OCI-LY7 (cell line): ENCODE data around the gene DDX51. TPM values are rescaled to one million over a fixed set of nuclear protein-coding genes. Genes with fewer than 3 reads are reported as not detected.

Experiments
- BruUV-seq: library from RNA; stranded (reverse); fragments of 400-500 nt; replicated peaks from 2 replicates; lab custom pipeline; 2021; lab: Mats Ljungman, UMichigan
- CTCF ChIA-PET: fragments of 300-600 bp; sonication (Branson Sonifier 250); formaldehyde crosslinking; loops from one replicate; lab custom pipeline; 2022; ENCODE audit warnings: antibody characterized with exemption; ENCODE audit not compliant: unreplicated experiment; lab: Charles Lee
- POLR2A ChIA-PET: fragments of 300-600 bp; sonication (Branson Sonifier 250); formaldehyde crosslinking; loops from one replicate; lab custom pipeline; 2022; ENCODE audit warnings: antibody characterized with exemption; lab: Charles Lee
- DNase-seq: peaks from one replicate; pipeline ENCODE4 v3.0.0-alpha.2; 2015; ENCODE audit warnings: low spot score
- H2AFZ ChIP-seq: fragments of 200-600 bp; sonication (generic), shearing (Covaris generic); 2 replicates; pipeline ENCODE4 v1.6.1; 2014; ENCODE audit warnings: mild to moderate bottlenecking, antibody characterized with exemption, low read length, moderate library complexity
- H3K27ac ChIP-seq: fragments of 200-600 bp; sonication (generic); 2 replicates; pipeline ENCODE4 v1.5.1; 2014; ENCODE audit warnings: mixed run types, low read depth, mild to moderate bottlenecking, moderate library complexity, low read length, inconsistent platforms; ENCODE audit not compliant: poor library complexity, severe bottlenecking
- H3K36me3 ChIP-seq: fragments of 200-600 bp; sonication (generic); 2 replicates; pipeline ENCODE4 v1.6.1; 2014; ENCODE audit warnings: mild to moderate bottlenecking, antibody characterized with exemption, low read length, moderate library complexity, mixed read lengths; ENCODE audit not compliant: insufficient read depth
- H3K4me1 ChIP-seq: fragments of 200-600 bp; sonication (generic); 2 replicates; pipeline ENCODE4 v1.5.1; 2014; ENCODE audit warnings: mild to moderate bottlenecking, low read length; ENCODE audit not compliant: insufficient read depth, poor library complexity, severe bottlenecking
- H3K4me2 ChIP-seq: fragments of 200-600 bp; sonication (generic); 2 replicates; pipeline ENCODE4 v1.6.1; 2014; ENCODE audit warnings: mild to moderate bottlenecking, low read length
- H3K4me3 ChIP-seq: fragments of 200-600 bp; sonication (generic); 2 replicates; pipeline ENCODE4 v1.5.1; 2014; ENCODE audit warnings: mild to moderate bottlenecking, low read depth, low read length; ENCODE audit not compliant: poor library complexity, severe bottlenecking
- H3K79me2 ChIP-seq: fragments of 200-600 bp; sonication (generic); 2 replicates; pipeline ENCODE4 v1.6.1; 2016; ENCODE audit warnings: low read depth, mild to moderate bottlenecking, low read length, moderate library complexity, mixed read lengths; ENCODE audit not compliant: insufficient read depth
- H3K9me2 ChIP-seq: fragments of 200-600 bp; sonication (generic); 2 replicates; pipeline ENCODE4 v1.6.1; 2016; ENCODE audit warnings: mild to moderate bottlenecking, low read length, mixed read lengths; ENCODE audit not compliant: insufficient read depth
- H3K9me3 ChIP-seq: fragments of 200-600 bp; sonication (generic); 2 replicates; pipeline ENCODE4 v1.6.1; 2014; ENCODE audit warnings: mild to moderate bottlenecking, mixed run types, low read length, mixed read lengths
- H4K20me1 ChIP-seq: fragments of 200-600 bp; sonication (generic); 2 replicates; pipeline ENCODE4 v1.6.1; 2014; ENCODE audit warnings: mild to moderate bottlenecking, antibody characterized with exemption, low read length, moderate library complexity, mixed read lengths; ENCODE audit not compliant: insufficient read depth
- CTCF ChIP-seq: fragments of 200-600 bp; sonication (generic); conservative IDR thresholded peaks from 2 replicates; pipeline ENCODE4 v1.5.1; 2014; ENCODE audit warnings: mild to moderate bottlenecking, antibody characterized with exemption, low read length, moderate library complexity, mixed read lengths
- EZH2phosphoT487 ChIP-seq: fragments of 200-600 bp; sonication (generic); IDR thresholded peaks from 2 replicates; pipeline ENCODE4 v1.6.1; 2018; ENCODE audit warnings: low read depth, borderline replicate concordance, mild to moderate bottlenecking, mixed run types, antibody characterized with exemption, low read length, moderate library complexity, mixed read lengths
- intact Hi-C: fragments of 100-400 bp; cut with micrococcal nuclease; formaldehyde crosslinking; loops from one replicate; pipeline ENCODE4 v1.10.0; 2022; ENCODE audit not compliant: unreplicated experiment
- total RNA-seq, 2 experiments: library from RNA; depleted of rRNA in 1 of 2; stranded (reverse); fragments of >200 nt in 1 of 2; shearing (Covaris generic) in 1 of 2; gene quantifications; 2 replicates each; pipeline ENCODE4 v1.2.3, GENCODE V29; 2014 to 2022

Gene DDX51
- total RNA-seq, 2 experiments from 2014 or later, result 47.1 to 63.1 TPM

GRCh38 chr12:132147423-132148367, 3.6 kb upstream of the DDX51 start:
- ChIA-PET CTCF (no interaction called here), POLR2A (no interaction called here)
- TF ChIP-seq EZH2phosphoT487 (no peak), CTCF (no peak)
- Histone ChIP-seq H3K4me1 (peaks cover 13% of the 10 kb centered on the region), H3K79me2 (peaks cover 34% of the 10 kb centered on the region), H2AFZ (no peak overlapping the region), H3K9me2 (no peaks in the 10 kb centered on the region), H3K9me3 (no peaks in the 10 kb centered on the region), H3K4me2 (no peak overlapping the region), H3K27ac (no peak overlapping the region), H4K20me1 (no peaks in the 10 kb centered on the region), H3K4me3 (no peak overlapping the region), H3K36me3 (peaks cover 56% of the 10 kb centered on the region)
- DNase-seq, result no peak
- intact Hi-C loops, result no loop called here
- no TSS peak for BruUV-seq

- no peak for DNase-seq
- BruUV-seq, result no TSS peak
- Histone ChIP-seq H4K20me1 (no peaks in the 10 kb centered on the region), H3K9me3 (no peaks in the 10 kb centered on the region), H3K4me3 (no peak overlapping the region), H3K9me2 (no peaks in the 10 kb centered on the region), H3K36me3 (peaks cover 56% of the 10 kb centered on the region), H2AFZ (no peak overlapping the region), H3K4me1 (peaks cover 19% of the 10 kb centered on the region), H3K27ac (no peak overlapping the region), H3K79me2 (peaks cover 42% of the 10 kb centered on the region), H3K4me2 (no peak overlapping the region)
- TF ChIP-seq EZH2phosphoT487 (no peak), CTCF (no peak)
- intact Hi-C loops, result no loop called here
- CTCF ChIA-PET, result no interaction called here
- POLR2A ChIA-PET, result no interaction called here
Measured at GRCh38 chr12:132146772-132147422, 2.8 kb upstream of the DDX51 start.
